GM19238 (cell line): ENCODE data around the gene CAMK2D.

ENCODE experiments used
- DNase-seq: peaks from one replicate; pipeline ENCODE4 v3.0.0; 2011; ENCODE audit warnings: low spot score; ENCODE audit not compliant: insufficient read length

CAMK2D gene

DNA sequence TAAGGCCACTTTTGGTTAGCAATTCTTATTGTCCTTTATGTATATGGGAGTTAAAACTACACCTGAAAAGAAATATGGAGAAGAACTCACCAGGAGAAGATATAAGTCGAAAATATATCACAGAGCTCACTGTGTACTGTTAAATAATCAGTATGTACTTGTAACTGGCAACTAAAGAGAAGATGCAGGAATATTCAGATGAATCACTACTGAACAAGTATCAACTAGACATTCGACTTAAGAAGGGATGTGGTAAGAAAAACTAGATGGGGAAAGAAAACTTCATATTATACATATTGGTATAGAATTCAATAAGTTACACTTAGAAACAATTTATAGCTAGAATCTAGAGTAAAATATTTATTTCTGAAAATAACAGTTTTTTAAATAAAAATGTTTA lies 230.0 kb downstream of the CAMK2D start:
- DNase-seq = no peak

DNA sequence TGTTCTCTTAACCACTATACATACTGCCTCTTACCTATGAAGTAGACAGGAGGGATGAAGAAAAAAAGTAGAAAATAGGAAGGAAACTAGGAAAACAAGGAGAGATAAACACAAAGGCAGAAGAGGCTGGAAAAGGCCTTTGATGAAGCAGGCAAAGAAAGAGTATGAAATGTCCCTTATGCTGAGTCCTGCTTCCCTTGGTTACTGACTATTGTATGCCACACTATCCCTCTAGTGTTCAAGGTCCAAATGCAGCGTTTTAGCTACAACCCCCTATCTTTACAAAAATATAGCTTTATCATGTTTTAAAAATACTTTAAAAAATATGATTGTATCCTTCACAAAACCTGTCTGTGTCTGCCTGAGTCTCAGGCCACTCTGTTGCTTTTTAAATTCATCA lies 233.1 kb downstream of the CAMK2D start:
- DNase-seq = no peak

DNA sequence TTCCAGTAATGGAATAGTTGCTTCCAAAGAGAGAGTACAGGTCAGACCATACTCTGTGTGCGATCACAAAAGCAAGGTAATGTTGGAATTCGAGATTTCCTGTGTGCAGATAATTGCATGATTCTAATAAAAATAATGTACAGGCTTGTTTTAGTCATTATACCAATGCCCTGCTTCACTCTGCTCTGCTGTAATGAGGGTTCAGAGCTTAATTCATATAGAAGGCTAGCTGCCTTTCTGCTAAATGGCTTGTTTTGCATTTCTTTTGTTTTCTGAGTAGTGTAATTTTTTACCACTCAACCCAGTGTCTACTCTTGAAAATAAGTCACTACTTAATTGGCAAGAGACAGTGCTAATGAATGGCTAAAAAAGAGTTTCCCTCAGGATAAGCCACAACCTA lies 236.0 kb downstream of the CAMK2D start:
- DNase-seq = no peak

DNA sequence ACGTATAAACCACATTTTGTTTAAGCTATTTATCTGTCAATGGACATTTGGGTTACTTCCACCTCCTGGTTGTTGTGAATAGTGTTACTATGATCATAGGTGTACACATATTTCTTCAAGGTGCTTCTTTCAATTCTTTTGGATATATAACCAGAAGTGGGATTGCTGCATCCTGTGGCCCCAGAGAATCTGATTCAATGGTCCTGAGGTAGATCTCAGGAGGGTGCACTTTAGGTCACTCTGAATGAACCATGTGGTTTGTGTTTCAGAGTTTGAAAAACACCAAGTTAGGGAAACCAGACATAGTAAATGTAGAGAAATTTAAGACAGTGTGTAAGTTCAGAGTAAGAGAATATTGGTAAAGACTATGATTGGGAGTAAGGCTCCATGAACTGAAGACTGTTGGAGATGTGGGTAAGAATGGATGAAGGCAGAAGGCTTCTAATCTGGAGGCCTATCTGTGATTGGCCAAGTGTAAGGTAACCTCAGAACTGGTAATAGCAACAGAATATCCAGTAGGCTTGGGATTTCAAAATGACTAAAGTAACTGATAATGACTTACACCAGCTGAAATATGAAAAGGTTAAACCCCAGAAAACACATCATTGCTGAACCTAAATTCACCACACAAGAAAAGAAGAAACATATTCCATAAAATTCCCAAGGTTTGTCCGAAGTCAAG lies 236.9 kb downstream of the CAMK2D start:
- no peak for DNase-seq

DNA sequence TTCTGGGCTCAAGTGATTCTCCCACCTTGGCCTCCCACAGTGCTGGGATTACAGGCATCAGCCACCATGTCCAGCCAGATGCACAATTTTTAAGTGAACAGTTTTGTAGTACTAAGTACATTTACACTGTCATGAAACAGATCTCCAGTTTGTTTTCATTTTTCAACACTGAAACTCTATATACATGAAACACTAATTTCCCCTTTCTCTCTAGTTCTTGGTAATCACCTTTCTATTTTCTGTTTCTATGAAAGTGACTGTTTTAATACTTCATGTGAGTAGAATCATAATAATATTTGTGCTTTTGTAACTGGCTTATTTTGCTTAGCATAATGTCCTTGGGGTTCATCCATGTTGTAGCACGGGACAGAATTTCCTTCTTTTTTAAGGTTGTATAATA lies 237.4 kb downstream of the CAMK2D start:
- DNase-seq = no peak

DNA sequence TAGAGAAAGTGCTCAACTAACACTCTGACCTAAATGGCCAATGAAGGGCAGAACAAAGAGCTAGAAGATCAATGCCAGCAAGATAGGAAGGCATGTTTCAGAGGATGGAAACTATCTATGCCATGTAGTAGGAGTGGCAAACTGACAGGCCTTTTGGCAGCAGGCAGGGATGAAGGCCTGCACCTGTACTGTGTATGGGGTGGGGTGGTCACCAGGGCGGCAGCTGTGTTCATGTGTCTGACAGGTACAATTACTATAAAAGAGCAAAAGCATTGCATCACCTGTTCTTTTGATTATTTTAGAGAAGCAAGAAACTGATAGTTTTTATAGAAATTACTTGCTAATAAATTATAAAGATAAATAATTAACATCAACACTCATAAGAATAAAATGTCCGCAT lies 239.1 kb downstream of the CAMK2D start:
- no peak for DNase-seq

DNA sequence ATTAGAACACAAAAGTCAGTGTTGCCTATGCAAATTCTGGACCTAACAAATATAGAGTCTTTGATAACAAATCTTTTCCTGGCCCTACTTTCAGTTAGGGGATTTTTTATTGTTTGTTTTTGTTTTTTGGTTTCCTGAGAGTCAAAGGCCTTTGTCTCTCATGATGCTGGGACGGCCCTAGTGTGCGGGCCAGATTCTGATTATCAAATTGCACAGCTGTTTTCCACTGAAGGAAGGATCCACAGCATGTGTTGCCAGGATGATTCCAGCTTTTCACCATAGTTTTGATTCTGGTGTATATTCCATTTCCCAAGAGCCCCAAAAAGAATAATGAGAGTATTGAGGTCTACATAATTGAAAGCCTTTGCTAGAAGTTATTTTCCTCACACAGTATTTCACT lies 248.2 kb downstream of the CAMK2D start:
- DNase-seq = no peak

DNA sequence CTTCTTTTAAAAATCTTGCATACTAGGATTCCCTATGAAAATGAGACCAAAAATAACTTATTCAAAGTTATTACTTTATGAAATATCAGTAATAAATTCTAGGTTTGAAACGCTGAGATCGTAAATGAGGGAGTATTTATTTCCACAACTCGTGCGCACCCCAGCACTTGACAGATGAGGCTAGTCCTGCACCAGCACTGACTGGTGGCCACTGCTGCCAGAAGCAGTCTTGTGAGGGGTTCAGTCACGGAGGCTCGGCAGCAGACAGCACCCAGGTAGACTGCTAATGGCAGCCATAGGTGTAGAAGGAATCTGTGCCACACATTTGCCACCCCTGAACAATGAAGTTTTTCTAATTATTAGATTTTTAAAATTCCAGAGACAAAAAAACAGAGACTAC lies 248.7 kb downstream of the CAMK2D start:
- no peak for DNase-seq

DNA sequence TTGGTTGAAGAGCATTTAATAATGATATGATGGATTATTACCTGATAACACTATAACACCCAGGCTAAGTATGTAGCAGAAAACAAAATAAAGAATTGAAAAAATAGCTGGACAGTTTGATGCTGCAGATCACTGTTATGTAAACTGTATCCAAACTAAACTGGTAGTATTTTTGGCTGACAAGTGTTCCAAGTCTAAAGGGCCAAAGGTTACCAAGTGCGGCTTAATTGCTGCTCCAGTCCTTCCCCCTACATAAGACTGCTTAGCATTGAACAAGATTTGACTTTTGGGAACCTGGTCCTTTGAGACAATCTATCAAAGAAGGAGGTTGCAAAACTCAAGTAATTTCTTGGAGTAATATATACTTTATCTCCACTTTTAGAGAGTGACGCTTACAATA lies 249.6 kb downstream of the CAMK2D start:
- no peak for DNase-seq

DNA sequence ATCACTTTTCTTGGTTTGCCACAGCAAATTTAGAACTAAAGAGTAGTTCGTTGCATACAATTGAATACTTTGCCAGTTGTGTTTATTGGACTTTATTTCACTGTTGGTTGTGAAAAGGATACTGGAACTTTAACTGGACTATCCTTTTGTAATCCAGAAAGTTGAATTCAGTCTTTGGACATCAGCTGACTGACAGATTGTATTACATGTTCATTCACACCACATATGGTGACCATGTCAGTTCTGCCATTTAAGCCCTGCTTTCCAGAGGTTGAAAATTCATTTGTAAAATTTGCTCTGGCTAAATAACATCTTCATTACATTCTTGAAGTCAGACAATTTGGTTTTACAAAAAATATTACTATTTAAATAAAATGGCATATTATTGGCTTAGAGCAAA lies 251.7 kb downstream of the CAMK2D start:
- no peak for DNase-seq

DNA sequence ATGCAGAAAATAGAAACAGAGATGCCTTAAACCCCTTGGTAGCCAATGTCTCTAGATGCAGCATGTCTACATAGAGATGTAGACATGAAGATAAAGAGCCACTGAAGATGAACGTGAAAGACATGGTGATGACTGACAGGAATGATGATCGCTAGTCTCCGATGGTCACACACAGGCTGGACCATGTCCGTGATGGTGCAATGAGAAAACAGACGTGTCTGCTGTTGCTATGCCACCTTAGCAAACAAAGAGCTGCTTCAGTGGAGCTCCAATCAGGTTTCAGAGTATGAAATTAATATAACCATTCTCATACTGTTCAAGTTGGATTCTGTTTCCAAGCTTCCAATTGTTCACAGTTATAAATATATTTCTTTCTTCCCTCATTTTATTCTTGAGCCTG lies 256.5 kb downstream of the CAMK2D start:
- no peak for DNase-seq

DNA sequence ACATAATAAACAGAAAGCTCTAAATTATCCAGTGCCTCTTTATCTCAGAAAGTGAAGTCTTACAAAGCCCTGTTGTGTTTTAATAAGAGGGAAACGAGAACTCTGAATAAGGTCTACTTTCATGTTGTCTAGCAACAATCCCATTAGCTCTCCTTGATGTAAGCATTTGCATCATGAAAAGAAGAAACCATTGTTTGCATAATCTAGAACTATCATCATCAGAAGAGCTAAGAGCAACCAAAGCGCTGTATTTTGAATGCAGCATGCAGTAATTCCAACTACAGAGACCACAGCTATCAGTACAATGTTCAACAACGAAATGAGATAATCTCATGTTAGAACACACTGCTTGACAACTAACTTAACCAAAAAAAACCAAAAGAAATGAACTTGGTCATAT lies 257.1 kb downstream of the CAMK2D start:
- no peak for DNase-seq

DNA sequence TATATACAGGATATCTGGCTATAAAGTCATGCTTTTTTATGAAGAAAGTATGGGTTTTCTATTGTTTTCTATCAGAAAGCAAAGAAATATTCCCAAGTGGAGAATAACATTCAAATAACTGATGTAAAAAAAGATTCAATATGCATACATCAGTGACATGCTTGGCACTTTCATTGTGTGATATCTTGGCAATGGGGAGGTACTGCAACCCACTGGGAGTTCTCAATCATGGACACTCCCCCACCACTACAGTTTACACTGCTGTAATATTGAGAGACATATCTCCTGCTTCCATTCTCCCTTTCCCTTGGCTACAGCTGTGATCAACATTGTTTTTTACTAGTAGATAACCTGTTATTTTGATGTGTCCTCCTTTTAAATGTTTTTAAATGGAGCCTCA lies 257.8 kb downstream of the CAMK2D start:
- no peak for DNase-seq

DNA sequence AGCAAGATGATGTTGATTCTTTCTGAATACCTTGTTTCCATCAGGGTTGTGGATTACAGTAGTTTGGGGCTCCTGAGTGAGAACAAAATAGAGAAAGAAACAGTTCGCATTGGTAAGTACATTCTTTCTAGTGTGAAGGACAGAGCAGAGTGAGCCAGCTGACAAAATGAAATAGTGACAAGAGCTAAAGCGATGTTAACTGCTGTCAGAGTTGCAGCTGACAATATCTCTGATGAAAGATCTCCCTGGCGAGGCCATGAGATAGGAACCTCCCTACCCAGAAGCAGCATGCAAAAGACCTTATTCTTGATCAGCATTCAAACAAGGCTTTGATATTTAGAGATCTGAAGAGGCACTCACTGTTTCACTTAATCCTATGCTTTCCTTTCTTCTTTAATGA lies 258.6 kb downstream of the CAMK2D start:
- DNase-seq = no peak

DNA sequence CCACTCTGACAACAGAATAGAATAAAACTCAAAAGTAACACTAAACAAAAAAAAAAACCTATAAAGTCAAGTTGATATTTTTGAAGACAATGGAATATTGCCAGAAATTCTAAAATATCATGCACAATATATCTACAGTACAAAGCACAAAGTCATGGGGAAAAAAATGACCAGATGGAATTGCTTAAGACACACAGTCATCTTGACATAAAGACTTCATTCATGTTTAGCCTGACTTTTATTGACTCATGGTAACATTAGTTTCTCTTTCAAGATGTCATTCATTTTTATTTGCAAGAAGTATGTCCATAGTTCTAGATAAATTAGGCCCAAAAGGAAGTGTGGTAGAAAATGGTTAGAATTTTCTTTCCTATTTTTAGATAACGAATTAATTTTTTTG lies 259.1 kb downstream of the CAMK2D start:
- DNase-seq = no peak

DNA sequence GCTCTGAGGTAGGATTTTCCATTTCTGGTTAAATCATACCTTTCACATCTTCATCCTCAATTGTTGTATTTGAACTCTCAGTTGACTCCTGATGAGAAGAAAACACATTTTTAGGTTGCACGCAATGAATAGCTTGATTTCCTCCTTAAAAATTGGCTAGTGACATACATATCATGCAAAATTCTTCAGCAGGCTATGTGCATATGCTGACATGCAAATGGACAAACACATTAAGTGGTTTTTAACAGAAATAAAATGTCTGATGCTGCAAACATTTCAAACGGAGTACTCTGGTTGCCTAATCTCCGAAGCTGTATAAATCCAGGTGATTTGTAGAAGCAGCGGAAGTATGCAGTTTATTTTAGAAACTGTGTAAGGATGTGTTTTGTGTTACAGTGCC lies 261.1 kb downstream of the CAMK2D start:
- no peak for DNase-seq

DNA sequence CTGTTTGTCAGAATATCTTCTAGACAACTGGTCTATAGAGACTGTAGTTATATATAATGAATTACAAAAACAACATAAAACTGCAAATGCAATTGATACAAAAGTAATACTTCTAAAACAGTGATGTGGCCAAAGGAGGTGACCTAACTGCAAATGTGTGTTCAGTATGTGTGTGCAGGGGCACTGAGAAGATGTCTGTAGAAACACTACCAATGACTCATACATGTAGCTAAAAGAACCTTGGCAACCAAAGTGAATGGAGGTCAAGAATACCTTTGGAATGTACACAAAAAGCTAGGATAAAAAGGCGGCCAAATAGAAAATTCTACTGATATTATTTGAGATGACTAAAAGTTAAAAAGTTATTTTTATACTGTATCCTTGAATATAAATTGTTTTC lies 261.8 kb downstream of the CAMK2D start:
- DNase-seq = no peak

DNA sequence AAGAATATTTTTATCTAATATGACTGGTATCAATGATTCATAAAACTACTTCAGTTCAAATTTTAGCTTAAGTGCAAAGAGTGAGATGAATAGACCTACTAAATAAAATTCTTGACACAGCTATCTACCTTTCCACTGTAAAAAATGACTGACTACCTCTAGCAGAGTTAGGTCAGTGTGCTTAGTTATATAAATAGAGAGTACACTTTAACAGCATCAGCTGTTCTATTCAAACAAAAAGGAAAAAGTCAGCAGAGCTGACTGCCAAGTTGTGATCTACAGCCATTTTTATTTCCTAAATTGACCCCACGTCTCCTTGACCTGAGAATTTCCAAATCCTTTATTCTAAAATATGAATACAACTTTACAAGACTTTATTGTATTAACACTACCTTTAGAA lies 262.4 kb downstream of the CAMK2D start:
- no peak for DNase-seq

DNA sequence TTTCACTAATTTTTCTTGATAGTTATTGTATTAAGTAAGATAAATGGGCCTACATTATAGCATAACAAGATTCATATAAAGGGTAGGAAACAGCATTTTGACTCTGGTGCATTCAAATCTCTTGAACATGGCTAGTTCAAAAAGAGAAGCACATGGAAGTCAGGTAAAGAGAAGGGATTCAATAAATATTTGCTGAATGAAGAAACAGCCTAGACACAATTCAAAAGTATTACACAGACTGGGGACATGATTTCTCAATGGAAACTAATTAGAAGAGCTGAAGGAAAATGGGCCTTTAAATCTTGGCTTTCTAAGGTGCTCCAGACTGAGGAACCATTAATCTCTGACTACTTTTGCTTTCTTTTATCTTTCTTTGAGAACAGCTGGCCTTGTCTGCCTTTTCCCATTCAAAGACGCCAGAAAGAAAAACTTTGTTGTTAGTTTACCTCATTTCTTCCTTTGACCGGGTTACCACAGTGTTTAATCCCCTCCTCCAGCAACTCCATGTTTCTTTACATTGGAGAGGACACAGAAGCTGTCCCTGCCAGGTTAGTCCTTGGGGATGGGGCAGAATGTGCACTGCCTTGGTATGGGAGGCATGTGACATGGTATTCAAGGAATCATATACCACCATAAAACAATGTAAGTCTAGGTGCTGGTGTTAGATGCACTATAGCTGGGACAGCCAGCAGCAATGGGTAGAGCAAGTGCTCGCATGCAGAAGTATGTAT lies 264.2 kb downstream of the CAMK2D start:
- DNase-seq = no peak

DNA sequence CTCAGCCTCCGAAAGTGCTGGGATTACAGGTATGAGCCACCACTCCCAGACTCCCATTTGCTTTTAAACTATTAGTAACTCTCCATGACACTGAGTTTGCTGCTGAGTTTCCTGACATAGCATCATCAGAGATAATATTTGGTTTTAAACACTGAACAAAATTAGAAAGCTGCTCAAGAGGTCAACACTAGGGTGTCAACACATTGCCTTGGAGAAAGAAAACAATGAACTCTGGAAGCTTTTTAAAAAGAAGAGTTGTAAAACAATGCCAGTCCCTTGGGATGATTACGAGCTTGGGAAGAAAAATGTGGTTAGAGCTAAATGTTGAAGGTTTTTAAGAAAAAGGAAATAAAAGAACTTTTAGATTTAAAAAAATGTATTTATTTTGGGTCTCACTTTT lies 264.8 kb downstream of the CAMK2D start:
- DNase-seq = no peak

DNA sequence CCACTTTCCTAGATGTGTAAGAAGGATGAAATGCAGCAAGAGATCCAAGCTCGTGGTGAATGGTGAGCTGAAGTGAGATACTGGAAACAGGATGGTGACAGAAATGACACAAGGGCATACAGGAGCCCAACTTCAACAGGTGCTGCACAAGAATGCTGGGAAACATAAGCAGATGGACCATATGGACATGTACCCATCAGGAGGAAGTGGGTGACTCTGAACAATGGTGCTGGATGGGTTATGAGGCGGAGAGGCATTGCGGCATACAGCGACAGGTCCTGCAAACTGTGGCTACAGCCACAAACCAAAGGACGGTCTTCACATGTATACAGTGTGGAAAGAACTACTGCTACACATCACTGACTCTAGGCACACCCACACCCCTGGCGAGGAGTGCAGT lies 265.7 kb downstream of the CAMK2D start:
- no peak for DNase-seq

DNA sequence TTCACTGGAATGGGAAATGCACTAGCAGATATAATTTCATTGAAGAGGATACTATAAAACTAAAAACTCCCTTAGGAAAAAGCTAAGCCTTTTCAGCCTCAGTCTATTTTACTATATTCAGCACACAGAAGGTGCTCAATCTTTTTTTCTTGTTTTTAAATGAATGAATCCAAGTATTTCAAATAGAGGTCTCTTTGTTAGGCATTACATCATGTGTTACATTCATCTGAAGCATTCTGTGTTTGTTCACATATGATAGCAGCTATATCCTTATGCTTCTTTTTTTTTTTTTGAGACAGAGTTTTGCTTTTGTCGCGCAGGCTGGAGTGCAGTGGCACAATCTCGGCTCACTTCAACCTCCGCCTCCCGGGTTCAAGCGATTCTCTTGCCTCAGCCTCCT lies 278.4 kb downstream of the CAMK2D start:
- no peak for DNase-seq

DNA sequence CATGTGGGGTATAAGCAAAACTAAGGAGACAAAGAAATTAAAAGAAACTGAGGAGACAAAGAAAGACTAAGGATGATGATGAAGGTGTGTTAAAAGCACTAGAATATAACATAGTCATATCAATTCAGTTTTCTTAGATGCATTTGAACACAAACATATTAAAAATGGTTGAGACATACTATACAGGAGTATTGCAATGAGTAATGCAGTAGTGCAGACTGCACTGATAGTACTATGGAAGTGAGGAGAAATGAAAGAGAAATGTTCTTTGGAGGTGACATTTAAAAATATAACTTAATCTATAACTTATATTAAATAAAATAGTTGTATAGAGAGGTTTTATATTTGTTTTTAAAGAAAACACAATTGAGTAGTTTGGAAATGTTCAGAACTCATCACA lies 279.2 kb downstream of the CAMK2D start:
- DNase-seq = no peak
